WTC11 (cell line): Measurements from ENCODE around the gene GABRB1. TPM values are rescaled to one million over a fixed set of nuclear protein-coding genes. Genes with fewer than 3 reads are reported as not detected.

Experiments used
- ATAC-seq: fragments of 200-7000 bp; cut with Tn5 transposase; 2 replicates; pipeline ENCODE4 v1.10.0; 2021; ENCODE audit warnings: mild to moderate bottlenecking, moderate library complexity
- CTCF ChIA-PET: fragments of 300-600 bp; sonication (Branson Sonifier 250); formaldehyde crosslinking; loops from one replicate; lab custom pipeline; 2021; ENCODE audit warnings: antibody characterized with exemption; lab: Charles Lee
- POLR2A ChIA-PET: fragments of 350-600 bp; sonication (Branson Sonifier 250); formaldehyde crosslinking; loops from one replicate; lab custom pipeline; 2021; ENCODE audit warnings: antibody characterized with exemption; lab: Charles Lee
- DNase-seq: peaks from one replicate; pipeline ENCODE4 v3.0.0; 2021; ENCODE audit warnings: low spot score
- H3K27ac Mint-ChIP-seq: 2 replicates; pipeline ENCODE4 v1.8.0; 2021; ENCODE audit warnings: mixed read lengths
- H3K27me3 Mint-ChIP-seq: 2 replicates; pipeline ENCODE4 v1.8.0; 2021; ENCODE audit warnings: low read depth, mild to moderate bottlenecking, moderate library complexity, mixed read lengths
- H3K36me3 Mint-ChIP-seq: 2 replicates; pipeline ENCODE4 v1.8.0; 2021; ENCODE audit warnings: mixed read lengths
- H3K4me1 Mint-ChIP-seq: 2 replicates; pipeline ENCODE4 v1.8.0; 2022; ENCODE audit warnings: mixed read lengths
- H3K4me3 Mint-ChIP-seq: 2 replicates; pipeline ENCODE4 v1.8.0; 2021; ENCODE audit warnings: mild to moderate bottlenecking, moderate library complexity, mixed read lengths
- H3K9me3 Mint-ChIP-seq: 2 replicates; pipeline ENCODE4 v1.8.0; 2021; ENCODE audit warnings: mixed read lengths
- ATF1 ChIP-seq: sonication (generic); formaldehyde crosslinking; IDR thresholded peaks from 2 replicates; pipeline ENCODE4 v1.8.1; 2023; ENCODE audit warnings: mild to moderate bottlenecking, moderate library complexity, missing genetic modification reagents
- CBFB ChIP-seq: sonication (generic); formaldehyde crosslinking; IDR thresholded peaks from 2 replicates; pipeline ENCODE4 v1.8.1; 2022; ENCODE audit warnings: mild to moderate bottlenecking, low read depth, missing genetic modification reagents
- ELF4 ChIP-seq: sonication (generic); formaldehyde crosslinking; IDR thresholded peaks from 2 replicates; pipeline ENCODE4 v1.8.1; 2022; ENCODE audit warnings: low read depth, mild to moderate bottlenecking, moderate library complexity, missing genetic modification reagents
- FOXJ3 ChIP-seq: sonication (generic); formaldehyde crosslinking; IDR thresholded peaks from 2 replicates; pipeline ENCODE4 v1.9.0; 2021; ENCODE audit warnings: missing genetic modification reagents, mild to moderate bottlenecking, borderline replicate concordance
- FOXK1 ChIP-seq: sonication (generic); formaldehyde crosslinking; IDR thresholded peaks from 2 replicates; pipeline ENCODE4 v1.8.0; 2022; ENCODE audit warnings: mild to moderate bottlenecking, moderate library complexity, missing genetic modification reagents
- FOXP1 ChIP-seq: sonication (generic); formaldehyde crosslinking; IDR thresholded peaks from 2 replicates; pipeline ENCODE4 v1.8.0; 2022; ENCODE audit warnings: missing genetic modification reagents, mild to moderate bottlenecking, moderate library complexity, borderline replicate concordance
- NR1H2 ChIP-seq: sonication (generic); formaldehyde crosslinking; IDR thresholded peaks from 2 replicates; pipeline ENCODE4 v1.9.0; 2021; ENCODE audit warnings: mild to moderate bottlenecking, moderate library complexity, missing genetic modification reagents
- RELA ChIP-seq: sonication (generic); formaldehyde crosslinking; IDR thresholded peaks from 2 replicates; pipeline ENCODE4 v1.8.1; 2022; ENCODE audit warnings: missing genetic modification reagents, mild to moderate bottlenecking, borderline replicate concordance
- SOX15 ChIP-seq: fragments of 250-450 bp; sonication (Bioruptor Pico); IDR thresholded peaks from 2 replicates; pipeline ENCODE4 v1.9.0; 2021; ENCODE audit warnings: mild to moderate bottlenecking
- SP1 ChIP-seq: sonication (generic); formaldehyde crosslinking; conservative IDR thresholded peaks from 2 replicates; pipeline ENCODE4 v1.8.1; 2022; ENCODE audit warnings: missing genetic modification reagents
- ZNF138 ChIP-seq: sonication (generic); formaldehyde crosslinking; conservative IDR thresholded peaks from 2 replicates; pipeline ENCODE4 v1.8.1; 2022; ENCODE audit warnings: mild to moderate bottlenecking, moderate library complexity, missing genetic modification reagents
- ZNF317 ChIP-seq: sonication (generic); formaldehyde crosslinking; IDR thresholded peaks from 2 replicates; pipeline ENCODE4 v1.8.1; 2023; ENCODE audit warnings: low read depth, mild to moderate bottlenecking, moderate library complexity, missing genetic modification reagents, borderline replicate concordance
- ZNF396 ChIP-seq: fragments of 250-450 bp; sonication (Bioruptor Pico); IDR thresholded peaks from 2 replicates; pipeline ENCODE4 v1.8.0; 2021; ENCODE audit warnings: mild to moderate bottlenecking, moderate library complexity, borderline replicate concordance
- total RNA-seq: library from RNA; stranded (reverse); gene quantifications from 3 replicates; pipeline ENCODE4 v1.2.3, GENCODE V29; 2021
- TF ChIP-seq, protein P1 (sequence below): sonication (generic); formaldehyde crosslinking; IDR thresholded peaks from 2 replicates; pipeline ENCODE4 v1.8.1; 2023; ENCODE audit warnings: mild to moderate bottlenecking, missing genetic modification reagents
- TF ChIP-seq, protein P2 (sequence below): sonication (generic); formaldehyde crosslinking; IDR thresholded peaks from 2 replicates; pipeline ENCODE4 v1.8.0; 2022; ENCODE audit warnings: missing genetic modification reagents
- TF ChIP-seq, protein P3 (sequence below): sonication (generic); formaldehyde crosslinking; IDR thresholded peaks from 2 replicates; pipeline ENCODE4 v1.8.1; 2022; ENCODE audit warnings: mild to moderate bottlenecking, moderate library complexity, missing genetic modification reagents
- TF ChIP-seq, protein P4 (sequence below): sonication (generic); formaldehyde crosslinking; IDR thresholded peaks from 2 replicates; pipeline ENCODE4 v1.8.1; 2023; ENCODE audit warnings: mild to moderate bottlenecking, missing genetic modification reagents, moderate library complexity
- TF ChIP-seq, protein P5 (sequence below): sonication (generic); formaldehyde crosslinking; IDR thresholded peaks from 2 replicates; pipeline ENCODE4 v1.8.0; 2022; ENCODE audit warnings: mild to moderate bottlenecking, missing genetic modification reagents
- TF ChIP-seq, protein P6 (sequence below): sonication (generic); formaldehyde crosslinking; IDR thresholded peaks from 2 replicates; pipeline ENCODE4 v1.8.0; 2022; ENCODE audit warnings: mild to moderate bottlenecking, missing genetic modification reagents
- TF ChIP-seq, protein P7 (sequence below): fragments of 250-450 bp; sonication (Bioruptor Pico); IDR thresholded peaks from 2 replicates; pipeline ENCODE4 v1.9.0; 2021; ENCODE audit warnings: moderate library complexity, mild to moderate bottlenecking, inconsistent platforms, borderline replicate concordance
- TF ChIP-seq, protein P8 (sequence below): fragments of 250-450 bp; sonication (Bioruptor Pico); IDR thresholded peaks from 2 replicates; pipeline ENCODE4 v1.9.0; 2021; ENCODE audit warnings: mild to moderate bottlenecking

The GABRB1 gene
- total RNA-seq, 1 experiment from 2014 or later: 0.66 TPM

DNA sequence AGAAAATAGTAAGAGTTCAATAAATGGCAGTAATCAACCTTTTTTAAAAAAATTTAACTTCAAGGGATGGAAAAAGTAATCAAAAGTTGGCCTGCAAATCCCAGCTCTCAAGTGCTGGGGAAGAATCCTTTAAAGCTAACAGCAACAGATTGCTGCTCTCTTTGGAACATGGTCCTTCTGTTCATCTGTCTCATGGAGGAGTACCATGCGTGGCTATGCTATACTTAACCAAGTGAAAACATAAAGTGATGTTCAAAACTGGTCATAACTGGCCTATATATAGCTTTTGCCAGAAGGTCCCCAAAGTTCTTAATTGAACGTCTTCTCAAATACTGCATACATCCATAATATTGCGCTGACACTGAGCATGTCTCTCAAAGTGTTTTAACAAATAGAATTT lies 154.4 kb downstream of the GABRB1 start:
- POLR2A ChIA-PET: no interaction called here
- Mint-ChIP-seq H3K27ac (no peak overlapping the region), H3K9me3 (no peaks in the 10 kb centered on the region)
- TF ChIP-seq ELF4 (CRISPR knock-in tag) (no peak), FOXJ3 (CRISPR knock-in tag) (no peak), ZNF317 (CRISPR knock-in tag) (no peak), FOXK1 (CRISPR knock-in tag) (no peak)
- TF ChIP-seq, protein P1, sequence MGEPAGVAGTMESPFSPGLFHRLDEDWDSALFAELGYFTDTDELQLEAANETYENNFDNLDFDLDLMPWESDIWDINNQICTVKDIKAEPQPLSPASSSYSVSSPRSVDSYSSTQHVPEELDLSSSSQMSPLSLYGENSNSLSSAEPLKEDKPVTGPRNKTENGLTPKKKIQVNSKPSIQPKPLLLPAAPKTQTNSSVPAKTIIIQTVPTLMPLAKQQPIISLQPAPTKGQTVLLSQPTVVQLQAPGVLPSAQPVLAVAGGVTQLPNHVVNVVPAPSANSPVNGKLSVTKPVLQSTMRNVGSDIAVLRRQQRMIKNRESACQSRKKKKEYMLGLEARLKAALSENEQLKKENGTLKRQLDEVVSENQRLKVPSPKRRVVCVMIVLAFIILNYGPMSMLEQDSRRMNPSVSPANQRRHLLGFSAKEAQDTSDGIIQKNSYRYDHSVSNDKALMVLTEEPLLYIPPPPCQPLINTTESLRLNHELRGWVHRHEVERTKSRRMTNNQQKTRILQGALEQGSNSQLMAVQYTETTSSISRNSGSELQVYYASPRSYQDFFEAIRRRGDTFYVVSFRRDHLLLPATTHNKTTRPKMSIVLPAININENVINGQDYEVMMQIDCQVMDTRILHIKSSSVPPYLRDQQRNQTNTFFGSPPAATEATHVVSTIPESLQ (CRISPR knock-in tag): no peak
- TF ChIP-seq, all 79 proteins: peak for 0
- Mint-ChIP-seq H3K4me3 (no peak overlapping the region), H3K4me1 (peaks cover 16% of the 10 kb centered on the region), H3K27me3 (no peaks in the 10 kb centered on the region), H3K36me3 (no peaks in the 10 kb centered on the region)
- no peak for ATAC-seq
- CTCF ChIA-PET: no interaction called here
- no peak for DNase-seq

DNA sequence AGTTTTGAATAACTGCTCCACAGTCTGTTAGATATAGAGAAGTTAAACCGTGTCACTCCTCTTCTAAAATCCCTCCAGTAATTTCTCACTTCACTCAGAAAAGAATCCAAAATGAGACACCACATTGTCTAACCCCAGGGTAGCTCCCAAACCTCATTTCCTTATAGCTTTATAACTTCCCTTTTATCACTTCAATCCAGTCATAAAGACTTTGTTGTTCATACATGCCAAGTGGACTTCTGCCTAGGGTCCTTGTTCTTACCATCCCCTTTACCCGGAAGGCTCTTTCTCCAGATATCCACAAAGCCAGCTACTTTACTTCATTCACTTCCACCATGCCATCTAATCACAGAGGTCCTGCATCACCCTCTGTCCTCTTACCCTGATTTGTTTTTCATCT lies 156.2 kb downstream of the GABRB1 start:
- CTCF ChIA-PET: no interaction called here
- DNase-seq (no peak), ATAC-seq (no peak)
- Mint-ChIP-seq H3K27me3 (no peaks in the 10 kb centered on the region), H3K36me3 (no peaks in the 10 kb centered on the region), H3K9me3 (no peaks in the 10 kb centered on the region), H3K27ac (no peak overlapping the region), H3K4me1 (peaks cover 7% of the 10 kb centered on the region), H3K4me3 (no peak overlapping the region)
- POLR2A ChIA-PET: no interaction called here
- TF ChIP-seq SOX15 (CRISPR knock-in tag) (no peak), CBFB (no peak), ELF4 (CRISPR knock-in tag) (no peak), ATF1 (CRISPR knock-in tag) (no peak), SP1 (CRISPR knock-in tag) (no peak), RELA (no peak), ZNF396 (no peak), ZNF138 (CRISPR knock-in tag) (no peak), FOXP1 (CRISPR knock-in tag) (no peak), NR1H2 (CRISPR knock-in tag) (no peak), FOXK1 (CRISPR knock-in tag) (no peak)
- TF ChIP-seq, protein P2, sequence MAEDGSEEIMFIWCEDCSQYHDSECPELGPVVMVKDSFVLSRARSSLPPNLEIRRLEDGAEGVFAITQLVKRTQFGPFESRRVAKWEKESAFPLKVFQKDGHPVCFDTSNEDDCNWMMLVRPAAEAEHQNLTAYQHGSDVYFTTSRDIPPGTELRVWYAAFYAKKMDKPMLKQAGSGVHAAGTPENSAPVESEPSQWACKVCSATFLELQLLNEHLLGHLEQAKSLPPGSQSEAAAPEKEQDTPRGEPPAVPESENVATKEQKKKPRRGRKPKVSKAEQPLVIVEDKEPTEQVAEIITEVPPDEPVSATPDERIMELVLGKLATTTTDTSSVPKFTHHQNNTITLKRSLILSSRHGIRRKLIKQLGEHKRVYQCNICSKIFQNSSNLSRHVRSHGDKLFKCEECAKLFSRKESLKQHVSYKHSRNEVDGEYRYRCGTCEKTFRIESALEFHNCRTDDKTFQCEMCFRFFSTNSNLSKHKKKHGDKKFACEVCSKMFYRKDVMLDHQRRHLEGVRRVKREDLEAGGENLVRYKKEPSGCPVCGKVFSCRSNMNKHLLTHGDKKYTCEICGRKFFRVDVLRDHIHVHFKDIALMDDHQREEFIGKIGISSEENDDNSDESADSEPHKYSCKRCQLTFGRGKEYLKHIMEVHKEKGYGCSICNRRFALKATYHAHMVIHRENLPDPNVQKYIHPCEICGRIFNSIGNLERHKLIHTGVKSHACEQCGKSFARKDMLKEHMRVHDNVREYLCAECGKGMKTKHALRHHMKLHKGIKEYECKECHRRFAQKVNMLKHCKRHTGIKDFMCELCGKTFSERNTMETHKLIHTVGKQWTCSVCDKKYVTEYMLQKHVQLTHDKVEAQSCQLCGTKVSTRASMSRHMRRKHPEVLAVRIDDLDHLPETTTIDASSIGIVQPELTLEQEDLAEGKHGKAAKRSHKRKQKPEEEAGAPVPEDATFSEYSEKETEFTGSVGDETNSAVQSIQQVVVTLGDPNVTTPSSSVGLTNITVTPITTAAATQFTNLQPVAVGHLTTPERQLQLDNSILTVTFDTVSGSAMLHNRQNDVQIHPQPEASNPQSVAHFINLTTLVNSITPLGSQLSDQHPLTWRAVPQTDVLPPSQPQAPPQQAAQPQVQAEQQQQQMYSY: no peak
- TF ChIP-seq, protein P3, sequence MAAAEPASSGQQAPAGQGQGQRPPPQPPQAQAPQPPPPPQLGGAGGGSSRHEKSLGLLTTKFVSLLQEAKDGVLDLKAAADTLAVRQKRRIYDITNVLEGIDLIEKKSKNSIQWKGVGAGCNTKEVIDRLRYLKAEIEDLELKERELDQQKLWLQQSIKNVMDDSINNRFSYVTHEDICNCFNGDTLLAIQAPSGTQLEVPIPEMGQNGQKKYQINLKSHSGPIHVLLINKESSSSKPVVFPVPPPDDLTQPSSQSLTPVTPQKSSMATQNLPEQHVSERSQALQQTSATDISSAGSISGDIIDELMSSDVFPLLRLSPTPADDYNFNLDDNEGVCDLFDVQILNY (CRISPR knock-in tag): no peak
- TF ChIP-seq, protein P4, sequence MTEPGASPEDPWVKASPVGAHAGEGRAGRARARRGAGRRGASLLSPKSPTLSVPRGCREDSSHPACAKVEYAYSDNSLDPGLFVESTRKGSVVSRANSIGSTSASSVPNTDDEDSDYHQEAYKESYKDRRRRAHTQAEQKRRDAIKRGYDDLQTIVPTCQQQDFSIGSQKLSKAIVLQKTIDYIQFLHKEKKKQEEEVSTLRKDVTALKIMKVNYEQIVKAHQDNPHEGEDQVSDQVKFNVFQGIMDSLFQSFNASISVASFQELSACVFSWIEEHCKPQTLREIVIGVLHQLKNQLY (CRISPR knock-in tag): no peak
- TF ChIP-seq, protein P5, sequence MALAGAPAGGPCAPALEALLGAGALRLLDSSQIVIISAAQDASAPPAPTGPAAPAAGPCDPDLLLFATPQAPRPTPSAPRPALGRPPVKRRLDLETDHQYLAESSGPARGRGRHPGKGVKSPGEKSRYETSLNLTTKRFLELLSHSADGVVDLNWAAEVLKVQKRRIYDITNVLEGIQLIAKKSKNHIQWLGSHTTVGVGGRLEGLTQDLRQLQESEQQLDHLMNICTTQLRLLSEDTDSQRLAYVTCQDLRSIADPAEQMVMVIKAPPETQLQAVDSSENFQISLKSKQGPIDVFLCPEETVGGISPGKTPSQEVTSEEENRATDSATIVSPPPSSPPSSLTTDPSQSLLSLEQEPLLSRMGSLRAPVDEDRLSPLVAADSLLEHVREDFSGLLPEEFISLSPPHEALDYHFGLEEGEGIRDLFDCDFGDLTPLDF (CRISPR knock-in tag): no peak
- TF ChIP-seq, protein P6, sequence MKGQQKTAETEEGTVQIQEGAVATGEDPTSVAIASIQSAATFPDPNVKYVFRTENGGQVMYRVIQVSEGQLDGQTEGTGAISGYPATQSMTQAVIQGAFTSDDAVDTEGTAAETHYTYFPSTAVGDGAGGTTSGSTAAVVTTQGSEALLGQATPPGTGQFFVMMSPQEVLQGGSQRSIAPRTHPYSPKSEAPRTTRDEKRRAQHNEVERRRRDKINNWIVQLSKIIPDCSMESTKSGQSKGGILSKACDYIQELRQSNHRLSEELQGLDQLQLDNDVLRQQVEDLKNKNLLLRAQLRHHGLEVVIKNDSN: no peak
- TF ChIP-seq, protein P7, sequence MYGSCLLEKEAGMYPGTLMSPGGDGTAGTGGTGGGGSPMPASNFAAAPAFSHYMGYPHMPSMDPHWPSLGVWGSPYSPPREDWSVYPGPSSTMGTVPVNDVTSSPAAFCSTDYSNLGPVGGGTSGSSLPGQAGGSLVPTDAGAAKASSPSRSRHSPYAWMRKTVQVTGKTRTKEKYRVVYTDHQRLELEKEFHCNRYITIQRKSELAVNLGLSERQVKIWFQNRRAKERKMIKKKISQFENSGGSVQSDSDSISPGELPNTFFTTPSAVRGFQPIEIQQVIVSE (CRISPR knock-in tag): no peak
- TF ChIP-seq, protein P8, sequence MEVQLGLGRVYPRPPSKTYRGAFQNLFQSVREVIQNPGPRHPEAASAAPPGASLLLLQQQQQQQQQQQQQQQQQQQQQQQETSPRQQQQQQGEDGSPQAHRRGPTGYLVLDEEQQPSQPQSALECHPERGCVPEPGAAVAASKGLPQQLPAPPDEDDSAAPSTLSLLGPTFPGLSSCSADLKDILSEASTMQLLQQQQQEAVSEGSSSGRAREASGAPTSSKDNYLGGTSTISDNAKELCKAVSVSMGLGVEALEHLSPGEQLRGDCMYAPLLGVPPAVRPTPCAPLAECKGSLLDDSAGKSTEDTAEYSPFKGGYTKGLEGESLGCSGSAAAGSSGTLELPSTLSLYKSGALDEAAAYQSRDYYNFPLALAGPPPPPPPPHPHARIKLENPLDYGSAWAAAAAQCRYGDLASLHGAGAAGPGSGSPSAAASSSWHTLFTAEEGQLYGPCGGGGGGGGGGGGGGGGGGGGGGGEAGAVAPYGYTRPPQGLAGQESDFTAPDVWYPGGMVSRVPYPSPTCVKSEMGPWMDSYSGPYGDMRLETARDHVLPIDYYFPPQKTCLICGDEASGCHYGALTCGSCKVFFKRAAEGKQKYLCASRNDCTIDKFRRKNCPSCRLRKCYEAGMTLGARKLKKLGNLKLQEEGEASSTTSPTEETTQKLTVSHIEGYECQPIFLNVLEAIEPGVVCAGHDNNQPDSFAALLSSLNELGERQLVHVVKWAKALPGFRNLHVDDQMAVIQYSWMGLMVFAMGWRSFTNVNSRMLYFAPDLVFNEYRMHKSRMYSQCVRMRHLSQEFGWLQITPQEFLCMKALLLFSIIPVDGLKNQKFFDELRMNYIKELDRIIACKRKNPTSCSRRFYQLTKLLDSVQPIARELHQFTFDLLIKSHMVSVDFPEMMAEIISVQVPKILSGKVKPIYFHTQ (CRISPR knock-in tag): no peak
